GM18507 (cell line): ENCODE measurements around the gene PTPRN2.
"Not testable (repeated sequence)": the region's sequence is repeated elsewhere in the genome, so short reads cannot be mapped to it uniquely, and the experiment has no call there.

Experiments used
- DNase-seq: peaks from one replicate; pipeline ENCODE4 v3.0.0; 2011; ENCODE audit warnings: low read depth; ENCODE audit not compliant: insufficient read length; ENCODE audit errors: extremely low spot score
- FAIRE-seq: peaks from 2 replicates; lab custom pipeline; 2011; peaks lifted over from hg19 to GRCh38; lab: Jason Lieb, UNC

Gene PTPRN2

GRCh38 chr7:157714166-157715070 lies 873.2 kb downstream of the PTPRN2 start:
- DNase-seq: no peak
- FAIRE-seq: no peak

- DNase-seq: no peak
- FAIRE-seq: no peak
Measured at GRCh38 chr7:157713591-157713990, 874.0 kb downstream of the PTPRN2 start.

DNA sequence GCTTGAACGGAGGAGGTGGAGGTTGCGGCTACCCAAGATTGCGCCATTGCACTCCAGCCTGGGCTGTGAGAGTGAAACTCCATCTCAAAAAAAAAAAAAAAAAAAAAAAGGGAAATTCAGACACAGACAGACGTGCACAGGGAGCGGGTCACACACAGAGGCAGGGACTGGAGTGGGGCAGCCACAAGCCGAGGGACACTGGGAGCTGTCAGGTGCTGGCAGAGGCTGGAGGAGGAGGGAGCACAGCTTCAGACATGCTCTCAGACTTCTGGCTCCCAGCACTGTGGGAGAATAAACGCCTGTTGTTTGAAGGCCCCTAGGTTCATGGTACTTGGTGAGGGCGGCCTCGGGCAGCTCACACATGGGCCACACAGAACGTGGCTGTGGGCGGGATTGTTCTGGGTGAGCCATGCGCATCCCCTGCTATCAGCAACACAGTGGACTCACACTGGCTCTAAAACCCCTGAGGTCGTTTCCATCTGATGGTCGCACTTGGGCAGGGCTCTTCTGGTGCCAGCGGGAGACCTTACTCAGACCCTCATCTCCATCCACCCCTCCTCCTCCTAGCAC lies 874.9 kb downstream of the PTPRN2 start:
- DNase-seq (no peak), FAIRE-seq (no peak)

GRCh38 chr7:157711353-157711888 lies 876.2 kb downstream of the PTPRN2 start:
- DNase-seq (no peak), FAIRE-seq (no peak)

DNA sequence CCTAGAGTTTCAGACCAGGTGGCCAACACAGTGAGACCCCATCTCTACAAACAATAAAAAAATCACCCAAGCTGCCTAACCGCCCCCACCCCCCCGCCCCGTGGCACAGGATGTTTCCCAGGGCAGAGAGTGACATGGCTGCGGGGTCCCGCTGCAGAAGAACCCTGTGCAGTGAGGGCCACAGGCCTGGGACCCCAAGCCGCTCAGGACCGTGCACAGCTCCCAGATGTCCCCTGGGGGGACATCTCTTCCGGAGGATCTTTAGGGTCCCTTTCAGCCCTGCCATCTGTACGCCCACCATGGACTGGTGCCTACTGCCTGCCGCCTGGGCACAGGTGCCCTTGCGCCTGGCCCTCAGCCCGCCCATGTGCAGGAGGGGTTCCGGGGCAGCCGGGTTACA lies 877.2 kb downstream of the PTPRN2 start:
- no peak for DNase-seq
- FAIRE-seq: no peak

DNA sequence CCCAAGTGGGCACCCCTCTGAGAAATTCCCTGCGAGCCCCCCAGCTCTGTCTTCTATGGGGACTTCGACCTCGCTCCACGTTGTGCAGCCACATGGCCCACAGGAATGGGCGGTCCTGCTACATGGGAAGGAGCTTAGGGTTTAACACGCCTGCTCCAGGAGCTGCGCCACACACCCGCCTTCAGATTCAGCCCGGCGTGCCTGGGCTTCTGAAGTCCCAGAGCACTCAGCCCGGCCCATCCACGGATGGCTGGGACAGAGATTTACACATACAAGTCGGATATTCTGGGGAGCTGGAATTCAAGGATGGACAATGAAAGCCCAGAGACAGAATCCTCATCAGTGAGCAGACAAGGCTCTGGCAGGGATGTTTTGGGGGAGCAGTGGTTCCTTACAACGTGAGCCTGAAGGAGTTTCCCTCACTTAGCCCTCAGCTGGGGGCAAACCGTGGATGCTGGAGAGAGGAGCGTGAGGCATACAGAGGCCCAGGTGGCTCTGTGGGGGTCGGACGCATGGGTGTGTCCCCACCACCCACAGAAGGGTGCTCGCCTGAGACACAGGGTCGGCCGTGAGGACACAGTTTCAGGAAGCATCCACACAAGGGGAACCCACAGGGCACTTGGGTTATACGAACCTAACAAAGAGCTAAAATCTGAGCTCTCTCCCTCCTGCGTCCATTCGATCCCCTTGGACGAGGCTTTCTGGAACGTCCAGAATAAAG lies 877.9 kb downstream of the PTPRN2 start:
- DNase-seq (no peak), FAIRE-seq (no peak)

GRCh38 chr7:157708919-157709295 lies 878.7 kb downstream of the PTPRN2 start:
- DNase-seq (no peak), FAIRE-seq (no peak)

- FAIRE-seq (no peak), DNase-seq (no peak)
Measured at GRCh38 chr7:157707983-157708918, 879.4 kb downstream of the PTPRN2 start.

- DNase-seq (no peak), FAIRE-seq (no peak)
Measured at GRCh38 chr7:157704365-157704764, 883.3 kb downstream of the PTPRN2 start.

DNA sequence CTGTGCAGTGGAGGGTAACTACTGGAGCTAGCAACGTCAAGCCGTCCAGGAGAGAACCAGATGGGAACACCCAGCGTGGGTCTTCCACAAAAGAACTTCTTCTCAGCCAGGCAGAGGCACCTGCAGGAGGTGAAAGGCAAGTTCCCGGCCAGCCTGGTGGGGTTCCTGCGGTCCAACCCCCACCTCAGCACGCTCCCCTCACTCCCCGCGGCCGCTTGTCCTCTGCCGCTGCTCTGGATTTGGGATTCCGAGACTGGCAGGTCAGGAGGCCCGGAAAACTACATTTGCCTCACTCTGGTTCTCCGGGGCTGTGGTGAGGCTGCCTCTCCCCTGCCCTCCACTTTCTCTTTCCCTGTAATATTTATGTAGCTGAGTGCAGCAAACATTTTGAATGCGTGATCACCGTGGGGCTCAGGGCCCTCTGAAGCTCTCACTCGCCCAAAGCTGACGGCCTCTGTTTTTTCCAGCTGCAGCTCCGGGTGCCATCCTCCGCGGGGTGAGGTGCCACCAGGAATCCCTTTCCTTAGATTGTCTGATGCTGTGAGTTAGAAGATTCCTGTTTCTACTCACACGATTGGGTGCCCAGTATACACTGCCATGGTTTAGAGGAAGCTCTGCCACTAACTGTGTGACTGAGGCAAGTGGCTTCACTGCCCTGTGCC lies 884.0 kb downstream of the PTPRN2 start:
- DNase-seq (no peak), FAIRE-seq (no peak)

GRCh38 chr7:157703131-157703530 lies 884.5 kb downstream of the PTPRN2 start:
- no peak for FAIRE-seq
- no peak for DNase-seq

GRCh38 chr7:157702311-157703023 lies 885.2 kb downstream of the PTPRN2 start:
- DNase-seq (no peak), FAIRE-seq (no peak)

GRCh38 chr7:157701395-157702180 lies 886.0 kb downstream of the PTPRN2 start:
- not testable (repeated sequence) for FAIRE-seq, DNase-seq

DNA sequence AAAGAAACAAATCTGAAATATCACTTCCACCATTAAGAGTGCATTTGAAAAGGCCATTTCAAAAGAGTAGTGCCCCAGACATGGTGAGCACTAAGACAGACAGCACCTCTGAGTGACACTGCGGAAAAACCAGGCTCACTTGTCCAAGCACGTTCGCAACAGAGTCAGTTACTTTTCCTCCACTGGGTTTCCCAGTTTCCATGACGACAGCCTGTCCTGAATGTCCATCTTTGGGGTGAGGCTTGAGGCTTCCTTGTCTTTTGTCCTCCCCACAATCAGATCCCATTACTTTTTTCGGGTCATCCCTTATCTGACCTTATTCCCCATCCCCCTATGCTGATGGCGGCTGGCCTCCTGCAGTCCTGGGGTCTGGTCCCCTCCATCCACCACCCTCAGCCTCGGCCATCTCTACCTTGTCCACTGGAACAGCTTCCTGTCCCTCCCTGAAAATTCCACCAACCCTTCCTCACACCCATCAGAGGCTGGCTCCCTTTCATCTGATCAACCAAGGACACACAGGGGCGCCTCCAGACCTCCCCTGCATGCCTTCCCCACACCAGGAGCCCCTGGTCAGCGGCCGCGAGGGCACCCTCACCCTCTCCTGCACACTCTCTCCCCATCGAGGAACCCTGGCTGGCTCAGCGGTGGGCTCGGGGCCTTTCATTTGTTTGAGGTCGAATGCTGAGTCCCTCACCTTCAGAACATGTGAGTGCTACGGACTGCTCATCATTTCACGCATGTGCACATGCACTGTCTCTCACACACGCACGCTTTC lies 887.2 kb downstream of the PTPRN2 start:
- no peak for FAIRE-seq
- no peak for DNase-seq

GRCh38 chr7:157699357-157700013 lies 888.1 kb downstream of the PTPRN2 start:
- DNase-seq (no peak), FAIRE-seq (no peak)

- not testable (repeated sequence) for FAIRE-seq, DNase-seq
Measured at GRCh38 chr7:157697287-157697686, 890.3 kb downstream of the PTPRN2 start.
